HEK293 (cell line): ENCODE data around the gene KIFC1.

Experiments used
- BCL11B ChIP-seq: fragments of 450-650 bp; formaldehyde crosslinking; IDR thresholded peaks from 2 replicates; pipeline ENCODE4 v1.5.1; 2016; ENCODE audit warnings: low read depth, missing biosample characterization, missing genetic modification characterization
- GLIS1 ChIP-seq: fragments of 450-650 bp; formaldehyde crosslinking; IDR thresholded peaks from 2 replicates; pipeline ENCODE4 v1.5.1; 2016; ENCODE audit warnings: missing biosample characterization, missing genetic modification characterization
- HOXC10 ChIP-seq: sonication (generic); formaldehyde crosslinking; IDR thresholded peaks from 2 replicates; pipeline ENCODE4 v1.8.1; 2023; ENCODE audit warnings: mild to moderate bottlenecking, missing genetic modification reagents
- KLF10 ChIP-seq: fragments of 450-650 bp; IDR thresholded peaks from 2 replicates; pipeline ENCODE4 v1.5.1; 2018; ENCODE audit warnings: missing biosample characterization, mild to moderate bottlenecking, missing genetic modification characterization
- MEIS1 ChIP-seq: sonication (generic); formaldehyde crosslinking; IDR thresholded peaks from 2 replicates; pipeline ENCODE4 v1.8.1; 2022; ENCODE audit warnings: missing genetic modification reagents, mild to moderate bottlenecking, borderline replicate concordance
- MYNN ChIP-seq: fragments of 450-650 bp; formaldehyde crosslinking; IDR thresholded peaks from 2 replicates; pipeline ENCODE4 v1.5.1; 2016; ENCODE audit warnings: missing biosample characterization, missing genetic modification characterization, borderline replicate concordance
- MZF1 ChIP-seq: fragments of 450-650 bp; formaldehyde crosslinking; IDR thresholded peaks from 2 replicates; pipeline ENCODE4 v1.5.1; 2017; ENCODE audit warnings: missing biosample characterization, missing genetic modification characterization, borderline replicate concordance
- OVOL3 ChIP-seq: fragments of 450-650 bp; formaldehyde crosslinking; IDR thresholded peaks from 2 replicates; pipeline ENCODE4 v1.5.1; 2016; ENCODE audit warnings: missing biosample characterization, missing genetic modification characterization
- PRDM6 ChIP-seq: fragments of 450-650 bp; formaldehyde crosslinking; IDR thresholded peaks from 2 replicates; pipeline ENCODE4 v1.5.1; 2017; ENCODE audit warnings: missing biosample characterization, missing genetic modification characterization
- RBAK ChIP-seq: fragments of 450-650 bp; formaldehyde crosslinking; IDR thresholded peaks from 2 replicates; pipeline ENCODE4 v1.5.1; 2016; ENCODE audit warnings: missing biosample characterization, missing genetic modification characterization
- SP7 ChIP-seq: fragments of 450-650 bp; formaldehyde crosslinking; IDR thresholded peaks from 2 replicates; pipeline ENCODE4 v1.5.1; 2016; ENCODE audit warnings: missing biosample characterization, missing genetic modification characterization
- ZBTB10 ChIP-seq: fragments of 450-650 bp; formaldehyde crosslinking; IDR thresholded peaks from 2 replicates; pipeline ENCODE4 v1.5.1; 2016; ENCODE audit warnings: missing biosample characterization, missing genetic modification characterization
- ZBTB44 ChIP-seq: fragments of 450-650 bp; IDR thresholded peaks from 2 replicates; pipeline ENCODE4 v1.5.1; 2018; ENCODE audit warnings: missing biosample characterization, mild to moderate bottlenecking, missing genetic modification characterization
- ZBTB6 ChIP-seq: fragments of 450-650 bp; formaldehyde crosslinking; IDR thresholded peaks from 2 replicates; pipeline ENCODE4 v1.5.1; 2017; ENCODE audit warnings: missing biosample characterization, missing genetic modification characterization
- ZEB2 ChIP-seq: fragments of 450-650 bp; formaldehyde crosslinking; IDR thresholded peaks from 2 replicates; pipeline ENCODE4 v1.5.1; 2016; ENCODE audit warnings: missing biosample characterization, missing genetic modification characterization
- ZNF133 ChIP-seq: fragments of 450-650 bp; formaldehyde crosslinking; IDR thresholded peaks from 2 replicates; pipeline ENCODE4 v1.5.1; 2016; ENCODE audit warnings: missing biosample characterization, missing genetic modification characterization
- ZNF211 ChIP-seq: fragments of 450-650 bp; formaldehyde crosslinking; IDR thresholded peaks from 2 replicates; pipeline ENCODE4 v1.5.1; 2016; ENCODE audit warnings: low read depth, missing biosample characterization, missing genetic modification characterization
- ZNF239 ChIP-seq: fragments of 450-650 bp; formaldehyde crosslinking; IDR thresholded peaks from 2 replicates; pipeline ENCODE4 v1.5.1; 2016; ENCODE audit warnings: missing biosample characterization, missing genetic modification characterization
- ZNF398 ChIP-seq: fragments of 450-650 bp; formaldehyde crosslinking; IDR thresholded peaks from 2 replicates; pipeline ENCODE4 v1.5.1; 2017; ENCODE audit warnings: missing biosample characterization, missing genetic modification characterization
- ZNF518A ChIP-seq: fragments of 450-650 bp; formaldehyde crosslinking; conservative IDR thresholded peaks from 2 replicates; pipeline ENCODE4 v1.5.1; 2016; ENCODE audit warnings: low read depth, missing biosample characterization, missing genetic modification characterization
- ZNF549 ChIP-seq: fragments of 450-650 bp; IDR thresholded peaks from 2 replicates; pipeline ENCODE4 v1.5.1; 2018; ENCODE audit warnings: missing biosample characterization, missing genetic modification characterization, mild to moderate bottlenecking, inconsistent platforms, moderate library complexity
- ZNF560 ChIP-seq: fragments of 450-650 bp; formaldehyde crosslinking; IDR thresholded peaks from 2 replicates; pipeline ENCODE4 v1.5.1; 2017; ENCODE audit warnings: missing biosample characterization, missing genetic modification characterization, borderline replicate concordance
- ZXDB ChIP-seq: fragments of 450-650 bp; formaldehyde crosslinking; IDR thresholded peaks from 2 replicates; pipeline ENCODE4 v1.5.1; 2016; ENCODE audit warnings: missing biosample characterization, missing genetic modification characterization

Gene KIFC1

GRCh38 chr6:33428224-33428965 lies 36.8 kb downstream of the KIFC1 start (continued):
- TF ChIP-seq ZBTB44, result no peak
- TF ChIP-seq MYNN (tag by site-specific recombination), result no peak
- no peak for TF ChIP-seq GLIS1
- TF ChIP-seq HOXC10, result no peak
- TF ChIP-seq KLF10 (tag by site-specific recombination), result no peak
- peak; percentile 85 for TF ChIP-seq ZNF398 (tag by site-specific recombination)
- TF ChIP-seq ZEB2 (tag by site-specific recombination), result no peak
- TF ChIP-seq ZXDB (tag by site-specific recombination), result 0 out of 2 replicates have a peak, but pooled peaks have one; percentile 24
- TF ChIP-seq ZNF211 (tag by site-specific recombination), result no peak
- TF ChIP-seq ZNF549, result no peak
- peak; percentile 36; the same call in 1 of the 2 replicates for TF ChIP-seq BCL11B (tag by site-specific recombination)
- TF ChIP-seq ZNF239 (tag by site-specific recombination), result no peak
- no peak for TF ChIP-seq ZNF518A (tag by site-specific recombination)
- TF ChIP-seq MZF1 (tag by site-specific recombination), result no peak
- no peak for TF ChIP-seq ZBTB6 (tag by site-specific recombination)
- TF ChIP-seq ZNF560 (tag by site-specific recombination), result no peak
- TF ChIP-seq RBAK (tag by site-specific recombination), result no peak
- TF ChIP-seq ZBTB10 (tag by site-specific recombination), result 0 out of 2 replicates have a peak, but pooled peaks have one; percentile 41
- TF ChIP-seq ZNF133 (tag by site-specific recombination), result no peak
- TF ChIP-seq OVOL3, result no peak
- no peak for TF ChIP-seq MEIS1 (CRISPR knock-in tag)
- TF ChIP-seq PRDM6 (tag by site-specific recombination), result no peak
- TF ChIP-seq SP7 (tag by site-specific recombination), result no peak
